Loucy (cell line): Measurements from ENCODE around the gene PYDC2.

Experiments used
- H2AFZ ChIP-seq: fragments of 200-600 bp; sonication (generic); 2 replicates; pipeline ENCODE4 v1.6.0; 2016; ENCODE audit warnings: antibody characterized with exemption, mild to moderate bottlenecking, low read length, moderate library complexity
- H3F3A ChIP-seq: fragments of 200-600 bp; 2 replicates; pipeline ENCODE4 v1.6.0; 2016; ENCODE audit warnings: antibody characterized with exemption, low read depth, mild to moderate bottlenecking
- H3K27me3 ChIP-seq: fragments of 200-600 bp; sonication (generic); 2 replicates; pipeline ENCODE4 v1.6.1; 2014; ENCODE audit warnings: low read length, mild to moderate bottlenecking; ENCODE audit not compliant: insufficient read depth, poor library complexity, severe bottlenecking
- H3K36me3 ChIP-seq: fragments of 200-600 bp; sonication (generic); 2 replicates; pipeline ENCODE4 v1.6.1; 2016; ENCODE audit warnings: low read length; ENCODE audit not compliant: insufficient read depth
- H3K4me1 ChIP-seq: fragments of 200-600 bp; sonication (generic); 2 replicates; pipeline ENCODE4 v1.5.1; 2014; ENCODE audit warnings: low read length, mild to moderate bottlenecking; ENCODE audit not compliant: insufficient read depth, poor library complexity, severe bottlenecking
- H3K4me2 ChIP-seq: fragments of 200-600 bp; sonication (generic); 2 replicates; pipeline ENCODE4 v1.6.0; 2014; ENCODE audit warnings: antibody characterized with exemption, low read length, low read depth, mild to moderate bottlenecking; ENCODE audit not compliant: poor library complexity, severe bottlenecking
- H3K4me3 ChIP-seq: fragments of 200-600 bp; sonication (generic); 2 replicates; pipeline ENCODE4 v1.5.1; 2014; ENCODE audit warnings: low read length, mild to moderate bottlenecking, mixed read lengths; ENCODE audit not compliant: poor library complexity, severe bottlenecking
- H3K79me2 ChIP-seq: fragments of 200-600 bp; sonication (generic); 2 replicates; pipeline ENCODE4 v1.6.1; 2014; ENCODE audit warnings: low read length; ENCODE audit not compliant: insufficient read depth
- H3K9ac ChIP-seq: fragments of 200-600 bp; sonication (generic); 2 replicates; pipeline ENCODE4 v1.6.0; 2014; ENCODE audit warnings: mild to moderate bottlenecking, low read depth, low read length, moderate library complexity; ENCODE audit not compliant: poor library complexity, severe bottlenecking
- H3K9me2 ChIP-seq: fragments of 200-600 bp; sonication (generic); replicated peaks from 2 replicates; pipeline ENCODE4 v1.6.1; 2016; ENCODE audit warnings: low read depth, low read length, mixed read lengths
- H3K9me3 ChIP-seq: fragments of 200-600 bp; sonication (generic); 2 replicates; pipeline ENCODE4 v1.6.1; 2014; ENCODE audit warnings: mild to moderate bottlenecking, antibody characterized with exemption, low read length, low read depth; ENCODE audit not compliant: insufficient read depth
- H4K20me1 ChIP-seq: fragments of 200-600 bp; sonication (generic); 2 replicates; pipeline ENCODE4 v1.6.0; 2014; ENCODE audit warnings: antibody characterized with exemption, low read length, mild to moderate bottlenecking; ENCODE audit not compliant: insufficient read depth, poor library complexity, severe bottlenecking
- EZH2phosphoT487 ChIP-seq: fragments of 200-600 bp; IDR thresholded peaks from 2 replicates; pipeline ENCODE4 v1.6.1; 2018; ENCODE audit warnings: antibody characterized with exemption, mild to moderate bottlenecking, moderate library complexity, borderline replicate concordance
- TF ChIP-seq, protein P1 (sequence below): fragments of 200-600 bp; sonication (generic); conservative IDR thresholded peaks from 2 replicates; pipeline ENCODE4 v1.5.1; 2014; ENCODE audit warnings: mild to moderate bottlenecking, antibody characterized with exemption, low read length

PYDC2 gene

DNA sequence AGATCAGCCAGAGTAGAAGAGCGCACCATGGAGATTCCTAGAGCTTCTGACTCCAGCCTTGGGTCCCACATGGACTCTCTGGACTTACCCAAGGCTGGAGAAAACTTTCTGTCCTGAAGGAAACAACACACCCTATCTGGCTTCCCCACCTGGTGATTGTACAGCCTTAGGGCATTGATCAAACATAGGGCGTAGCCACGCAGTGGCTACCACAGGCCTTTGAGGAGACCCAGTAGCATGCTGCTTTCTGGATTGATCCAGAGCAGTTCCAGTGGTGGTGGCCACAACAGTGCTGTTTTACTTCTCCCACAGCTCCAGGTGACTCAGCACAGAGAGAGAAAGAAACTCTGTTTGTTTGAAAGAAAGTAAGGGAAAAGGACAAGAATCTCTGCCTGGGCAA lies 23.5 kb downstream of the PYDC2 start:
- H3K4me3 ChIP-seq: no peak overlapping the region
- H4K20me1 ChIP-seq: no peaks in the 10 kb centered on the region
- no peaks in the 10 kb centered on the region for H3K27me3 ChIP-seq
- H3K4me1 ChIP-seq: no peaks in the 10 kb centered on the region
- no peaks in the 10 kb centered on the region for H3K79me2 ChIP-seq
- H3K9me2 ChIP-seq: no peaks in the 10 kb centered on the region
- no peak overlapping the region for H3K9ac ChIP-seq
- no peaks in the 10 kb centered on the region for H3K36me3 ChIP-seq
- H2AFZ ChIP-seq: no peak overlapping the region
- no peaks in the 10 kb centered on the region for H3F3A ChIP-seq
- TF ChIP-seq, protein P1, sequence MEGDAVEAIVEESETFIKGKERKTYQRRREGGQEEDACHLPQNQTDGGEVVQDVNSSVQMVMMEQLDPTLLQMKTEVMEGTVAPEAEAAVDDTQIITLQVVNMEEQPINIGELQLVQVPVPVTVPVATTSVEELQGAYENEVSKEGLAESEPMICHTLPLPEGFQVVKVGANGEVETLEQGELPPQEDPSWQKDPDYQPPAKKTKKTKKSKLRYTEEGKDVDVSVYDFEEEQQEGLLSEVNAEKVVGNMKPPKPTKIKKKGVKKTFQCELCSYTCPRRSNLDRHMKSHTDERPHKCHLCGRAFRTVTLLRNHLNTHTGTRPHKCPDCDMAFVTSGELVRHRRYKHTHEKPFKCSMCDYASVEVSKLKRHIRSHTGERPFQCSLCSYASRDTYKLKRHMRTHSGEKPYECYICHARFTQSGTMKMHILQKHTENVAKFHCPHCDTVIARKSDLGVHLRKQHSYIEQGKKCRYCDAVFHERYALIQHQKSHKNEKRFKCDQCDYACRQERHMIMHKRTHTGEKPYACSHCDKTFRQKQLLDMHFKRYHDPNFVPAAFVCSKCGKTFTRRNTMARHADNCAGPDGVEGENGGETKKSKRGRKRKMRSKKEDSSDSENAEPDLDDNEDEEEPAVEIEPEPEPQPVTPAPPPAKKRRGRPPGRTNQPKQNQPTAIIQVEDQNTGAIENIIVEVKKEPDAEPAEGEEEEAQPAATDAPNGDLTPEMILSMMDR: no peak
- no peak for TF ChIP-seq EZH2phosphoT487
- H3K4me2 ChIP-seq: no peak overlapping the region
- H3K9me3 ChIP-seq: no peaks in the 10 kb centered on the region

DNA sequence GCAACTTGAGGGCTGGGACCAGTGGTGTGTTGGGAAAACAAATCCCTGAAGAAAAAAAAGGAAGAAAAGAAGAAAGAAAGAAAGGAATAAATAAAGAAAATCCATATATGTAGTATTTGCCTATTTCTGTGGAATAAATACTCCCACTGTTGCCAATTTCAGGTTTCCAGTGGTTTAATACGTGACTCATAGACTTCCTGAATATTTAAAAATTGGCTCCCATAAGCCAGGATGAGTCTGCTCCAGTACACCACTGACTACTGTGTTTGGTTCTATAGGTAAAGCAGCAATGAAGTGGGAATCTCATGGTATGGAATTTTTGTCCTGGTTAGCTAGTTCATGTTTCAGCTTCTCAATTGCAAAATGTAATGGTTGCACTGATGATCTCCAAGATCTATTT lies 31.6 kb downstream of the PYDC2 start:
- H3K9me3 ChIP-seq: no peaks in the 10 kb centered on the region
- TF ChIP-seq, protein P1: no peak
- no peak for TF ChIP-seq EZH2phosphoT487
- no peaks in the 10 kb centered on the region for H3K36me3 ChIP-seq
- H3K4me1 ChIP-seq: no peaks in the 10 kb centered on the region
- H3K9ac ChIP-seq: no peak overlapping the region
- no peak overlapping the region for H3K4me2 ChIP-seq
- H3F3A ChIP-seq: no peaks in the 10 kb centered on the region
- H3K4me3 ChIP-seq: no peak overlapping the region
- H3K79me2 ChIP-seq: no peaks in the 10 kb centered on the region
- no peaks in the 10 kb centered on the region for H3K9me2 ChIP-seq
- no peaks in the 10 kb centered on the region for H3K27me3 ChIP-seq
- H2AFZ ChIP-seq: no peak overlapping the region
- no peaks in the 10 kb centered on the region for H4K20me1 ChIP-seq

DNA sequence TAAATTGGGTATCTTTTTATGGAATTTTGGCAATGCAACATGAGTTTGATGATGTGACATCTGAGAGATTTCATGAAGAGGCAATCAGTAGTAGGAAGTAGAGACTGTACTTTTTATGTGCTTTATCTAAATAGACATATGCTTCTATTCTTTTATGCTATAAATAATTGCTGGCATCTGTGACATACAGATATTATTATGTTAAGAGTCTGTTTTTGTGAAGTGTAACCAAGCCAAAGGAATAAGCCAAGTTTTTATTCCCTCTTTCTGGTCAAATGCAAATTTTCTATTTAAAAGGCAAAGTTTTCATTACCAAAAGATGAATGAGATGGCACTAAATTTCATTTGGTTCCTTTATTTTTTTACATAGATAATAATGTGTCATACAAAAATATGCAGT lies 32.4 kb downstream of the PYDC2 start:
- Histone ChIP-seq H3K9ac (no peak overlapping the region), H3K4me2 (no peak overlapping the region), H4K20me1 (no peaks in the 10 kb centered on the region), H3K27me3 (no peaks in the 10 kb centered on the region), H3K9me2 (no peaks in the 10 kb centered on the region), H3K4me3 (no peak overlapping the region), H2AFZ (no peak overlapping the region), H3K9me3 (no peaks in the 10 kb centered on the region), H3K36me3 (no peaks in the 10 kb centered on the region), H3K4me1 (no peaks in the 10 kb centered on the region), H3K79me2 (no peaks in the 10 kb centered on the region), H3F3A (no peaks in the 10 kb centered on the region)
- TF ChIP-seq, protein P1: no peak
- no peak for TF ChIP-seq EZH2phosphoT487
